ENCODE measurements around the gene RANGRF.

The RANGRF gene

DNA sequence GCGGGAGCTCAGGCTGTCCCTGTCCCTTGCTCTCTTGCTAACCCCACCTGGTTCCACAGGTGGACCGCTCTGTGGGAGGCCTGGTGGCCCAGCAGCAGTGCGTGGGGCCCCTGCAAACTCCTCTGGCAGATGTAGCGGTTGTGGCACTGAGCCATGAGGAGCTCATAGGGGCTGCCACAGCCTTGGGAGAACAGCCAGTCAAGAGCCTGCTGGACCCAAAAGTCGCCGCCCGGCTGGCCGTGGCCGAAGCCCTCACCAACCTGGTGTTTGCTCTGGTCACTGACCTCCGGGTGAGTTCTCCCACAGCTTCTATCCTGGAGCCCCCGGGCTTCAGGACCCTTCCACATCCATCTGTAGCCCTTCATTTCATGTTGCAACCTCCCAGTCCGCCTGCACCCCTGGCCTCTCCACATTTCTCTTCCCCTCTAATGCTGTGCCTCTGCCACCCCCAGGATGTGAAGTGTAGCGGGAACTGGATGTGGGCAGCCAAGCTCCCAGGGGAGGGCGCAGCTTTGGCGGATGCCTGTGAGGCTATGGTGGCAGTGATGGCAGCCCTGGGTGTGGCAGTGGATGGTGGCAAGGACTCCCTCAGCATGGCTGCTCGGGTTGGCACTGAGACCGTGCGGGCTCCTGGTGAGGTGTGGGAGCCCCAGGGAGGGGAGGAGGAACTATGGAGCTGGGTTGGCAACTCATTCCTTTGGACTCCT is 23.5 kb upstream of the RANGRF start:
- Mint-ChIP-seq H3K4me1 (ENCODE audit: low read depth) (no peaks in the 10 kb centered on the region), H3K9me3 (no peaks in the 10 kb centered on the region), H3K27ac (no peak overlapping the region), H3K27me3 (no peaks in the 10 kb centered on the region), H3K4me3 (no peak overlapping the region), H3K36me3 (ENCODE audit: low read depth) (peaks cover 93% of the 10 kb centered on the region)
- DNase-seq, result no peak

DNA sequence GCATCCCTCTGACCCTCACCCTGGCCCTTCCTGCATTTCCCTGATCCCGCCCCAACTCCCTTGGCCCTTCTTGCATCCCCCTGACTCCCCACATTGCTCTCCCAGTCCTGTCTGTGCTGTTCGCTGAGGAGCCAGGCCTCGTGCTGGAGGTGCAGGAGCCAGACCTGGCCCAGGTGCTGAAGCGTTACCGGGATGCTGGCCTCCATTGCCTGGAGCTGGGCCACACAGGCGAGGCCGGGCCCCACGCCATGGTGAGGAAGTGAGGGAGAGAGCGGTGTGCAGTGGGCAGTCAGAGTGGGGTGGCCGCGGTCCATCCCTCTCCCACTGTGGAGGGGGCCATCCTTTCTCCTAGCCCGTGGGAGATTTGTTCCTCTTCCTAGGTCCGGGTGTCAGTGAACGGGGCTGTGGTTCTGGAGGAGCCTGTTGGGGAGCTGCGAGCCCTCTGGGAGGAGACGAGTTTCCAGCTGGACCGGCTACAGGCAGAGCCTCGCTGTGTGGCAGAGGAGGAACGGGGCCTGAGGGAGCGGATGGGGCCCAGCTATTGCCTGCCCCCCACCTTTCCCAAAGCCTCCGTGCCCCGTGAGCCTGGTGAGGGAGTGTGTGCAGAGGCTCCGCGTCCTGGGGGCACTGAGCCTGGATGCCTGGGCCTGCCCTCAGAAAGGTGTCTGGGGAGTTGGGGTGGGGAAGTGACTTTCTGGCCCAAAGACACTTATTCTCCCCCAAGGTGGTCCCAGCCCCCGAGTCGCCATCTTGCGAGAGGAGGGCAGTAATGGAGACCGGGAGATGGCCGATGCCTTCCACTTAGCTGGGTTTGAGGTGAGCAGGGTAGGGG is 21.6 kb upstream of the RANGRF start:
- Mint-ChIP-seq H3K27me3 (no peaks in the 10 kb centered on the region), H3K36me3 (ENCODE audit: low read depth) (peaks cover 91% of the 10 kb centered on the region), H3K4me1 (ENCODE audit: low read depth) (no peaks in the 10 kb centered on the region), H3K9me3 (no peaks in the 10 kb centered on the region), H3K27ac (peak overlapping the region; percentile 9), H3K4me3 (no peak overlapping the region)
- no peak for DNase-seq

DNA sequence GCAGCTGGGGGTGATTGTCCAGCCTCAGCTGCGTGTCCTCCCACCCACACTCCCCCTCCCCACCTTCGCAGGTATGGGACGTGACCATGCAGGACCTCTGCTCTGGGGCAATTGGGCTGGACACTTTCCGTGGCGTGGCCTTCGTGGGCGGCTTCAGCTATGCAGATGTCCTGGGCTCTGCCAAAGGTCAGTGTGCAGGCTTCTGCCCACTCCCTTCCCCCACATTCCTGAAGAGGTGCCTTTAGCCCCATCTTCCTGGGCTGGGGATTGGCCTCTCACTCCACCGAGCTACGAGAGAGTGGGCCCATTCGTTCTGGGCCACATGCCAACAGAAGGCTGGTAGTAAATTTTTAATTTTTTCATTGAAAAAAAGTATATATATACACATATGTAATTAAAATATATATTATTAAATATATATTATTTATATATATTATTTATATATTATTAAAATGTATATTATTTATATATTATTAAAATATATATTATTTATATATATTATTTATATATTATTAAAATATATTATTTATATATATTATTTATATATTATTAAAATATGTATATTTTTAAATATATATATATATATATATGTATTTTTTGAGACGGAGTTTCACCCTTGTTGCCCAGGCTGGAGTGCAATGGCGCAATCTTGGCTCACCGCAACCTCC is 20.9 kb upstream of the RANGRF start:
- no peaks in the 10 kb centered on the region for H3K27me3 Mint-ChIP-seq
- H3K36me3 Mint-ChIP-seq (ENCODE audit: low read depth), result peaks cover 86% of the 10 kb centered on the region
- no peak overlapping the region for H3K4me3 Mint-ChIP-seq

DNA sequence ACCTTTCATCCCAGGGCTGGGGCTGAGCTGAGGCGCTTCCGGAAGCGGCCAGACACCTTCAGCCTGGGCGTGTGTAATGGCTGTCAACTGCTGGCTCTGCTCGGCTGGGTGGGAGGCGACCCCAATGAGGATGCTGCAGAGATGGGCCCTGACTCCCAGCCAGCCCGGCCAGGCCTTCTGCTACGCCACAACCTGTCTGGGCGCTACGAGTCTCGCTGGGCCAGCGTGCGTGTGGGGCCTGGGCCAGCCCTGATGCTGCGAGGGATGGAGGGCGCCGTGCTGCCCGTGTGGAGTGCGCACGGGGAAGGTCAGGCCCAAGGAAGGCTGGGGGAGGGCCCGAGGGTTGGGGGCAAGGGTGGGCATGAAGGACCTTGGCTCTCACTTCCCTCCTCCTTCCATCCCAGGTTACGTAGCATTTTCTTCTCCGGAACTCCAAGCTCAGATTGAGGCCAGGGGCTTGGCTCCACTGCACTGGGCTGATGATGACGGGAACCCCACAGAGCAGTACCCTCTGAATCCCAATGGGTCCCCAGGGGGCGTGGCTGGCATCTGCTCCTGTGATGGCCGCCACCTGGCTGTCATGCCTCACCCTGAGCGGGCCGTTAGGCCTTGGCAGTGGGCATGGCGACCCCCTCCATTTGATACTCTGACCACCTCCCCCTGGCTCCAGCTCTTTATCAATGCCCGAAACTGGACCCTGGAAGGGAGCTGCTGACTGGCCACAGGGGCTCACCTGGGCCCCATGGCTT is 19.7 kb upstream of the RANGRF start:
- no peaks in the 10 kb centered on the region for H3K9me3 Mint-ChIP-seq
- no peak overlapping the region for H3K4me3 Mint-ChIP-seq
- no peaks in the 10 kb centered on the region for H3K4me1 Mint-ChIP-seq (ENCODE audit: low read depth)
- no peaks in the 10 kb centered on the region for H3K27me3 Mint-ChIP-seq
- peaks cover 79% of the 10 kb centered on the region for H3K36me3 Mint-ChIP-seq (ENCODE audit: low read depth)
- no peak overlapping the region for H3K27ac Mint-ChIP-seq
- no peak for DNase-seq

More for the DNA sequence above, 20.9 kb upstream of the RANGRF start:
- no peak overlapping the region for H3K27ac Mint-ChIP-seq
- no peaks in the 10 kb centered on the region for H3K9me3 Mint-ChIP-seq
- DNase-seq, result no peak
- no peaks in the 10 kb centered on the region for H3K4me1 Mint-ChIP-seq (ENCODE audit: low read depth)

DNA sequence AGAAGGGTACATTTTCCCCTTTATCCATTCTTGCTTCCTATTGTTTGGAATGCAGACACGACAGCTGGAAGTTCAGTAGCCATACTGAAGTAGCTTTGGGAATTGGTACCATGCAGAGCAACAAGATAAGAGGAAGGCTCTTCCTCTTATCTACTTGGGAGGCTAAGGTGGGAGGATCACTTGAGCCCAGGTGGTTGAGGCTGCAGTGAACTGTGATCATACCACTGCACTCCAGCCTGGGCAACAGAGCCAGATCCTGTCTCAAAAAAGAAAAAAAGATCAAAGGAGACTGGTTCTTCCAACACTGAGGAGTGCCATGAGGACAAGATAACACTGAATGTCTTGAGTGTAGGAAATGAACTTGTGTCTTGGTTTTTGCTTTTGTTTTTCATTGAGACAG is 16.0 kb upstream of the RANGRF start:
- Mint-ChIP-seq H3K4me3 (no peak overlapping the region), H3K27ac (no peak overlapping the region), H3K36me3 (ENCODE audit: low read depth) (peaks cover 48% of the 10 kb centered on the region), H3K4me1 (ENCODE audit: low read depth) (no peaks in the 10 kb centered on the region), H3K27me3 (no peaks in the 10 kb centered on the region), H3K9me3 (no peaks in the 10 kb centered on the region)
- no peak for DNase-seq

DNA sequence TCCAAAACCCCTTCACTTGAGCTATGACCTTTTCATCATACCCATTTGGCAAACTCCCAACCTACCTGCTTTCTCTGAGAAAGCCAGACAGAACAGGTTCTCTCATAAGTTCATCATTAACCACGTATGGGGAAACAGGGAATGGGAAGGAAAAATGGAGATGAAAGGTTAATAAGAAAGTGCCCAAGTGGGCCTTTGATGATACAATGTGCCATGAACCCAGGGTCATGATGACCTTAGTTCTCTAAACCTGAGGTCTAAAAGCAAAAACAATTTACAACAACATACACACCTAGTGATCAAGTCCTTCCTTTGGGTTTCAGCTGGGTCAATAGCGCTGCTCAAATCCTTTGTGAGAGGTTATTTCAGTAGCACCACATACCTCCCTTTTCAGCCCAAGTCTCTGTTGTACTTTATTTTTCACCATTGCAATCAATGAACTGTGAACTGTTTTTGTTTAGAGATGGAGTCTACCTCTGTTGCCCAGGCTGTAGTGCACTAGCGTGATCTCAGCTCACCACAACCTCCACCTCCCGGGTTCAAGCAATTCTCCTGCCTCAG is 14.5 kb upstream of the RANGRF start:
- H3K4me1 Mint-ChIP-seq (ENCODE audit: low read depth), result no peaks in the 10 kb centered on the region
- no peak for DNase-seq
- H3K27ac Mint-ChIP-seq, result no peak overlapping the region
- H3K4me3 Mint-ChIP-seq, result no peak overlapping the region
- H3K9me3 Mint-ChIP-seq, result no peaks in the 10 kb centered on the region
- H3K27me3 Mint-ChIP-seq, result no peaks in the 10 kb centered on the region
- peaks cover 37% of the 10 kb centered on the region for H3K36me3 Mint-ChIP-seq (ENCODE audit: low read depth)

DNA sequence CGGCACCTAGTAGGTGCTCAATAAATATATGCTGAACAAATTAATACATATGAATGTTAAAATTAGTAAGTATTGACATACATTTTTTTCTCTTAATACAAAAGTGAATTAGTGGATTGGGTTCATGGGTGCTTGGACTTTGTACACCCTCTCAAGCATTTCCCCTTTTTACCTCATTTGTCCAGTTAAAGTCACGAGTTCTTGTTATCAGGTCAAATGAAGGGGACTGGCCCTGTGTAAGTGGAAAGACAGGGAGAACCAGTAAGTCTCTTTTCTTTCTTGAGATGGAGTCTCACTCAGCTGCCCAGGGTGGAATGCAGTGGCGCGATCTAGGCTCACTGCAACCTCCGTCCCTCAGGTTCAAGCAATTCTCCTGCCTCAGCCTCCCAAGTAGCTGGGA is 13.7 kb upstream of the RANGRF start:
- H3K4me3 Mint-ChIP-seq, result no peak overlapping the region
- no peak for DNase-seq
- H3K27me3 Mint-ChIP-seq, result no peaks in the 10 kb centered on the region
- H3K36me3 Mint-ChIP-seq (ENCODE audit: low read depth), result peaks cover 29% of the 10 kb centered on the region
- no peaks in the 10 kb centered on the region for H3K9me3 Mint-ChIP-seq
- H3K4me1 Mint-ChIP-seq (ENCODE audit: low read depth), result no peaks in the 10 kb centered on the region
- H3K27ac Mint-ChIP-seq, result no peak overlapping the region

DNA sequence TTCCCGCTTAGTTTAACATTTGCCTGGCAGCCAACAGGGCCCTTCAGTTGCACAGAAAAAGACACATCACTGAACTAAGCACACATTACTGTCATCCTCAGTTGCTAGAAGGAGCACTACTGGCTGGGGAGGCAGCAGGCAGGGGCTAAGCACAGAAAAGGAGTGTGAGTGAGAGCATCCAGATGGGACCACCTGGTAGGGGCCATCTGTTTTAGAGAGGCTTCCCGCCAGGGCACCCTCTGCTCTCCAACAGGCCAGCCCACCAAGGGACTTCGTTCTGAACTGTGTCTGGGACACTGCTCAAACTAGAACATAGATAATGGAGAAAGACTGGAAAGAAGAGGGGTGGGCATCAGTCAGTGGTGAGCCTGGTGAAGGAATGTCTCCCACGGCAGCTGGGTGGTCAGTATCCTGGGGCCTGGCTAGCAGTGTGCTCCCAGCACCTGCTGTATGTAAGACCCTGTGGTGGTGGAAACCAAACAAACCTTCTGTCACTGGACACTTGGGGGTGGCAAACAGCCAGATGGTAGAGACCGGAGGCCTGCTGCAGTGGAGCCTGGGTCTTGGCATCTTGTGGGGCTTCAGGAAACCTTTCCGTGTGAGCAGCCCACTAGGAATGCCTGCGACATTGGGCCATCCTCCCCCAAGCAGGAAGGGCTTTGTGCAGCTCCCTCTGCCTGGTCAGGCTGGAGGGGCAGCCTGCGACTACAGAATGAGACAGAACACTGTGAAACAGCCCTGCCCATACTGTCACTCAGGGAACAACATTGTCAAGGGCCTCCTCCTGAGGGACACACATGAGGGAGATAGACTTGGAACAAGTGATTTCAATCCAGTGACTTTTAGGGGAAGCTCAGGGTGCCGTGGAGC is 12.8 kb upstream of the RANGRF start:
- H3K4me3 Mint-ChIP-seq, result no peak overlapping the region
- no peaks in the 10 kb centered on the region for H3K4me1 Mint-ChIP-seq (ENCODE audit: low read depth)
- no peak for DNase-seq
- H3K36me3 Mint-ChIP-seq (ENCODE audit: low read depth), result peaks cover 21% of the 10 kb centered on the region
- no peaks in the 10 kb centered on the region for H3K27me3 Mint-ChIP-seq
- no peak overlapping the region for H3K27ac Mint-ChIP-seq
- H3K9me3 Mint-ChIP-seq, result no peaks in the 10 kb centered on the region

DNA sequence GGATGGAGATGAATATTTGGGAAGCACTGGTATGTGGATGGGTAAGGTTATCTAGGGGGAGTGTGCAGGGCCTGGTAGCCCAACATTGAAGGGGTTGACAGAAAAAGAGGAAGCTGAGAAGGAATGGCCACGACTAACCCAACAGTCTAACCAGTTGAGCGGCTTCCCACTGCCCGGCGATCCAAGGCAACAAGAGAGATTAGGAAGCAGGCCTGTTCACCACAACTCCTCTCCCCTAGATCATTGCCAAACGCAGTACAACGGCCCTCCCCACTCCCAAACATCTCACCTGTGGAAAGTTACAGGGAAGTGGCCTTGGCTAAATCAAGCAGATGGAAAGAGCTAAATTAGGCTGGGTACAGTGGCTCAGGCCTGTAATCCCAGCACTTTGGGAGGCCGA is 11.2 kb upstream of the RANGRF start:
- DNase-seq, result no peak
- H3K36me3 Mint-ChIP-seq (ENCODE audit: low read depth), result peaks cover 10% of the 10 kb centered on the region
- H3K27ac Mint-ChIP-seq, result no peak overlapping the region
- no peak overlapping the region for H3K4me3 Mint-ChIP-seq
- H3K9me3 Mint-ChIP-seq, result no peaks in the 10 kb centered on the region
- H3K27me3 Mint-ChIP-seq, result no peaks in the 10 kb centered on the region
- H3K4me1 Mint-ChIP-seq (ENCODE audit: low read depth), result no peaks in the 10 kb centered on the region

DNA sequence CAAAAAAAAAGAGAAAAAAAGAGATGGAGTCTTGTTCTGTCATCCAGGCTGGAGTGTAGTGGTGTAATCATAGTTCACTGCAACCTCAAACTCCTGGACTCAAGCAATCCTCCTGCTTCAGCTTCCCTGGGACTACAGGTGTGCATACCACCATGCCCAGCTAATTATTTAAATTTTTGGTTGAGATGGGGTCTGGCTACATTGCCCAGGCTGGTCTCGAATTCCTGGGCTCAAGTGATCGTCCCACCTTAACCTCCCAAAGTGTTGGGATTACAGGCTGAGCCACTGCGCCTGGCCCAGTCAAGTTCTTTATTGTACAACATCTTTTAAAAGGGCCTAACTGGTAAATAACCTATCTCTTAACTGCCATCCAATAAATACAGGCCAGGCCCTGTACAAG is 6.1 kb upstream of the RANGRF start:
- H3K36me3 Mint-ChIP-seq (ENCODE audit: low read depth), result no peaks in the 10 kb centered on the region
- H3K9me3 Mint-ChIP-seq, result no peaks in the 10 kb centered on the region
- no peak overlapping the region for H3K4me3 Mint-ChIP-seq
- no peaks in the 10 kb centered on the region for H3K27me3 Mint-ChIP-seq
- H3K4me1 Mint-ChIP-seq (ENCODE audit: low read depth), result peaks cover 3% of the 10 kb centered on the region
- H3K27ac Mint-ChIP-seq, result no peak overlapping the region
- no peak for DNase-seq

DNA sequence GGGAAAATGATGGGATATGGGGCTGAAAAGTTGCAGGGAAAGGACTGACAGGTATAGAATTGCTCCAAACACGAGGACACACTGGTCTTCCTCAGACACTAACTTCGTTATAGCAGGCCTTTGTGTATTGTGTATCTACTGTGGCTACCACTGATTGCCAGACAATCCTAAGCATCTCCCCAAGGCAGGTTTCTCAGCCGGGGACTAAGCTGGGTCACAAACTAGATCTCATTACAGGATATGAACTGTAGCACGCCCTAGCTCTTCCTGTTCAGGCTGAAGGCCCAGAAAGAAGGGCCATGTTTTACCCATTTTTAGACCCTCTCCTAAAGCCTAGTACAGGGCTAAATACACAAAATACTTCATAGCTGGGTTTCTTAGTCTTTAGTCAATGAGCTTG is 5.1 kb upstream of the RANGRF start:
- no peak for DNase-seq
- no peak overlapping the region for H3K4me3 Mint-ChIP-seq
- H3K27ac Mint-ChIP-seq, result no peak overlapping the region
- H3K36me3 Mint-ChIP-seq (ENCODE audit: low read depth), result peaks cover 3% of the 10 kb centered on the region
- no peaks in the 10 kb centered on the region for H3K27me3 Mint-ChIP-seq
- H3K9me3 Mint-ChIP-seq, result no peaks in the 10 kb centered on the region
- H3K4me1 Mint-ChIP-seq (ENCODE audit: low read depth), result peaks cover 12% of the 10 kb centered on the region

DNA sequence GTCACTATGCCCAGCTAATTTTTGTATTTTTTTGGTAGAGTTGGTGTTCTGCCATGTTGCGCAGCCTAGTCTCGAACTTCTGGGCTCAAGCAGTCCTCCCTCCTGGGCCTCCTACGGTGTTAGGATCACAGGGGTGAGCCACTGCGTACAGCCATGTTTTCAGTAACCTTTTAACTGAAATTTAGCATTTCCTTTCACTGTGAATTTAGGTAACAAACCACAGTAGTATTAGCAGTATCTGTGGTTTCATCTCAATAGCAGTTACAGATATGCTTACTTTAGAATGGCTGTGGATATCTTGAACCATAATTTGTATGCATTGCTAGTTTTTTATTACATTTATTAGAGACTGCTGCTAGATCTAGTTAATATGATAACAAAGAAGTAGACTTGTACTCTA is 4.3 kb upstream of the RANGRF start:
- Mint-ChIP-seq H3K4me3 (no peak overlapping the region), H3K27me3 (no peaks in the 10 kb centered on the region), H3K36me3 (ENCODE audit: low read depth) (peaks cover 10% of the 10 kb centered on the region), H3K9me3 (no peaks in the 10 kb centered on the region), H3K27ac (no peak overlapping the region), H3K4me1 (ENCODE audit: low read depth) (peaks cover 13% of the 10 kb centered on the region)
- no peak for DNase-seq

DNA sequence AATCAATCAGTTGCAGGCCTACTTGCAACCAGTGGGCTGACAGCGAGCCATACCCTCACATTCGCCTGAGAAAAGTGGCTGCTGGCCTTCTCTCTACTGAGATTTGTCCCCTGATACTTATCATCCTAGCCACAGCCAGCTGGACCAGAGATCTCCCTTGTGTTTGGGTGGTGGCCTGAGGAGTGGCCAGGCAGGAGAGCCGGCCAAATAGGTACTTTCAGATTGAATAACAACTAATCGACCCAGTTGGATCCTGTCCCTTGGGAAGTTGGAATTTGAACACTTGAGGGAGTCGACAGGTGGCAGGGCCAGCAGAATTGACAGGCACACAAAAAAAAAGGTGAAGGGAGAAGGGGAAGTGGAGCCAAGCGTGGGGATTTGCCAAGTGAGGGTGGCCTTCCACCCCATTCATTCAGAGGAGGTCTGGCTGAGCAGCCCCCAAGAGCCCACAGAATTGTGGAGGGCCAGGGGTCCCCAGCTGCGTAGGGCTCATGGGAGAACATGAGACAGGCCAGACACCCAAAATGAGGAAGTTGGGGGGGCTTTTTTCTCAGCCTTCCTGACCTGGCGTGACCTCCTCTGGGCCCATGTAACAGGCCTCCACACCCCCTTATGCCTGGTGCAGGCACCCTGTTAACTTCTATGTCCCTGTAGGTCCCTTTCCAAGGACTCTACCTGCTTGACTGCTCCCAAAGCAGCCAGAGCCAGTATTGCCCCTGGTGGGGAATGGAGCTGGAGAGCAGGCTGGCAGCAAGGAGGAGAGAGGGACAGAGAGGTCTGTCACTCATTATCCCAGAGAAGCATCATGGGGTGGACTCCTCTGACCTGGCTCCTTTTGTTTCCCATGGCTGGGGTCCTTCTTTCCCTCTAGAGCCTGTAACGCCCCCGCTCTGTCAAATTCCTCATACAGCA is 2.9 kb upstream of the RANGRF start:
- Mint-ChIP-seq H3K27me3 (no peaks in the 10 kb centered on the region), H3K36me3 (ENCODE audit: low read depth) (peaks cover 23% of the 10 kb centered on the region), H3K9me3 (no peaks in the 10 kb centered on the region), H3K27ac (no peak overlapping the region), H3K4me3 (no peak overlapping the region), H3K4me1 (ENCODE audit: low read depth) (peaks cover 27% of the 10 kb centered on the region)
- DNase-seq, result no peak
